GM12875 (cell line): ENCODE results near the gene RGMB.

Source experiments
- H3K4me3 ChIP-seq: one replicate; pipeline ENCODE4 v1.5.1; 2011; ENCODE audit warnings: low read depth, low read length, control low read depth
- TF ChIP-seq, protein P1 (sequence below): IDR thresholded peaks from 2 replicates; pipeline ENCODE4 v1.5.1; 2011; ENCODE audit warnings: low read depth, mild to moderate bottlenecking, control low read depth, inconsistent platforms, low read length, moderate library complexity, borderline replicate concordance; ENCODE audit not compliant: insufficient read depth

Gene RGMB

DNA sequence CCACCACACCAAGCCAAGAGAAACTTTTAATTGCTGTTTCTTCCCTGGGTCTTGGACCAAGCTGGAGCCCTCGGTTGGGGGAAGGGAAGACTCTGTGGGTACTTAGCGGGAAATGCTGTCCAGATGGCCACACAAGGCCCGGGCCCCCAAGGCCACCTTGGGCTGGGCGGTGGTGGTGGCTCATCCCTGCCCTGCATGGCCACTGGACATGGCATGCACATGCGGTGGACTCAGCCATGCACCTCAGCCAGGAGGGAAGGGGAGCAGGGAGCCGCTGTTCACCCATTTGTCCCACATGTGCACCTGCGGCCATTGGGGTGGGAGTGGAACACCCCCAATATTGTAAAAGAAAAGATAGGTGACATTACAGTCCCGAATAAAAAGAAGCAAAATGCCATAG is 72.4 kb downstream of the RGMB start:
- TF ChIP-seq, protein P1, sequence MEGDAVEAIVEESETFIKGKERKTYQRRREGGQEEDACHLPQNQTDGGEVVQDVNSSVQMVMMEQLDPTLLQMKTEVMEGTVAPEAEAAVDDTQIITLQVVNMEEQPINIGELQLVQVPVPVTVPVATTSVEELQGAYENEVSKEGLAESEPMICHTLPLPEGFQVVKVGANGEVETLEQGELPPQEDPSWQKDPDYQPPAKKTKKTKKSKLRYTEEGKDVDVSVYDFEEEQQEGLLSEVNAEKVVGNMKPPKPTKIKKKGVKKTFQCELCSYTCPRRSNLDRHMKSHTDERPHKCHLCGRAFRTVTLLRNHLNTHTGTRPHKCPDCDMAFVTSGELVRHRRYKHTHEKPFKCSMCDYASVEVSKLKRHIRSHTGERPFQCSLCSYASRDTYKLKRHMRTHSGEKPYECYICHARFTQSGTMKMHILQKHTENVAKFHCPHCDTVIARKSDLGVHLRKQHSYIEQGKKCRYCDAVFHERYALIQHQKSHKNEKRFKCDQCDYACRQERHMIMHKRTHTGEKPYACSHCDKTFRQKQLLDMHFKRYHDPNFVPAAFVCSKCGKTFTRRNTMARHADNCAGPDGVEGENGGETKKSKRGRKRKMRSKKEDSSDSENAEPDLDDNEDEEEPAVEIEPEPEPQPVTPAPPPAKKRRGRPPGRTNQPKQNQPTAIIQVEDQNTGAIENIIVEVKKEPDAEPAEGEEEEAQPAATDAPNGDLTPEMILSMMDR: no peak
- H3K4me3 ChIP-seq: no peak overlapping the region
